Neural cell (in vitro differentiated cells): Measurements from ENCODE around the gene SAC3D1. TPM values are rescaled to one million over a fixed set of nuclear protein-coding genes. Genes with fewer than 3 reads are reported as not detected.

Source experiments
- H2AFZ ChIP-seq: fragments of 200-600, 300-800 bp; sonication (generic), shearing (Covaris generic); 2 replicates; pipeline ENCODE4 v1.6.0; 2014; ENCODE audit warnings: low read depth, mild to moderate bottlenecking, antibody characterized with exemption, low read length, moderate library complexity
- H3F3A ChIP-seq: fragments of 200-600 bp; shearing (Covaris generic); 2 replicates; pipeline ENCODE4 v1.6.1; 2016; ENCODE audit warnings: mild to moderate bottlenecking, moderate library complexity, mixed read lengths, antibody characterized with exemption, low read length; ENCODE audit not compliant: insufficient read depth, poor library complexity, severe bottlenecking
- H3K27ac ChIP-seq: fragments of 200-600, 300-800 bp; sonication (generic), shearing (Covaris generic); 2 replicates; pipeline ENCODE4 v1.5.1; 2014; ENCODE audit warnings: mild to moderate bottlenecking, low read length, moderate library complexity
- H3K27me3 ChIP-seq: fragments of 300-800, 200-600 bp; sonication (generic), shearing (Covaris generic); 2 replicates; pipeline ENCODE4 v1.6.0; 2014; ENCODE audit warnings: mild to moderate bottlenecking, low read depth, low read length, moderate library complexity; ENCODE audit not compliant: insufficient read depth
- H3K36me3 ChIP-seq: fragments of 300-800, 200-600 bp; sonication (generic), shearing (Covaris generic); 2 replicates; pipeline ENCODE4 v1.5.1; 2014; ENCODE audit warnings: mild to moderate bottlenecking, antibody characterized with exemption, low read length, moderate library complexity; ENCODE audit not compliant: insufficient read depth
- H3K4me2 ChIP-seq: fragments of 300-800, 200-600 bp; sonication (generic), shearing (Covaris generic); 2 replicates; pipeline ENCODE4 v1.6.0; 2014; ENCODE audit warnings: mild to moderate bottlenecking, low read length
- H3K4me3 ChIP-seq: fragments of 300-800, 200-600 bp; sonication (generic), shearing (Covaris generic); 2 replicates; pipeline ENCODE4 v1.5.1; 2014; ENCODE audit warnings: mild to moderate bottlenecking, low read length, moderate library complexity
- H3K79me2 ChIP-seq: fragments of 200-600 bp; shearing (Covaris generic); replicated peaks from 2 replicates; pipeline ENCODE4 v1.6.0; 2014; ENCODE audit warnings: mild to moderate bottlenecking, low read length, moderate library complexity; ENCODE audit not compliant: insufficient read depth
- H3K9ac ChIP-seq: fragments of 300-800, 200-600 bp; sonication (generic), shearing (Covaris generic); 2 replicates; pipeline ENCODE4 v1.6.1; 2016; ENCODE audit warnings: mild to moderate bottlenecking, low read length, mixed read lengths
- H3K9me2 ChIP-seq: fragments of 200-600 bp; shearing (Covaris generic); 2 replicates; pipeline ENCODE4 v1.6.1; 2016; ENCODE audit warnings: mild to moderate bottlenecking, low read length, mixed read lengths; ENCODE audit not compliant: insufficient read depth
- H3K9me3 ChIP-seq: fragments of 200-600, 300-800 bp; sonication (generic), shearing (Covaris generic); 2 replicates; pipeline ENCODE4 v1.6.1; 2016; ENCODE audit warnings: mild to moderate bottlenecking, mixed run types, low read length, moderate library complexity, mixed read lengths
- H4K20me1 ChIP-seq: fragments of 200-600 bp; shearing (Covaris generic); 2 replicates; pipeline ENCODE4 v1.6.1; 2016; ENCODE audit warnings: mild to moderate bottlenecking, mixed run types; ENCODE audit not compliant: insufficient read depth
- EP300 ChIP-seq: fragments of 450-650 bp; conservative IDR thresholded peaks from 2 replicates; pipeline ENCODE4 v1.6.1; 2014; ENCODE audit warnings: antibody characterized with exemption, mild to moderate bottlenecking, moderate library complexity; ENCODE audit not compliant: poor library complexity, severe bottlenecking
- EZH2 ChIP-seq: fragments of 200-600, 300-800 bp; shearing (Covaris generic), sonication (generic); IDR thresholded peaks from 2 replicates; pipeline ENCODE4 v1.6.1; 2014; ENCODE audit warnings: antibody characterized with exemption, low read length, borderline replicate concordance, mild to moderate bottlenecking; ENCODE audit not compliant: insufficient read depth, poor library complexity, severe bottlenecking
- MXI1 ChIP-seq: fragments of 450-650 bp; conservative IDR thresholded peaks from 2 replicates; pipeline ENCODE4 v1.6.1; 2014; ENCODE audit warnings: antibody characterized with exemption, mild to moderate bottlenecking; ENCODE audit not compliant: poor library complexity, severe bottlenecking
- POLR2AphosphoS5 ChIP-seq: IDR thresholded peaks from 2 replicates; pipeline ENCODE4 v1.6.1; 2012
- RAD21 ChIP-seq: fragments of 450-650 bp; conservative IDR thresholded peaks from 2 replicates; pipeline ENCODE4 v1.6.1; 2014; ENCODE audit warnings: antibody characterized with exemption, mild to moderate bottlenecking, moderate library complexity
- REST ChIP-seq: IDR thresholded peaks from 2 replicates; pipeline ENCODE4 v1.6.1; 2012; ENCODE audit warnings: borderline replicate concordance
- SMC3 ChIP-seq: fragments of 450-650 bp; conservative IDR thresholded peaks from 2 replicates; pipeline ENCODE4 v1.6.1; 2014; ENCODE audit warnings: antibody characterized with exemption, mild to moderate bottlenecking, moderate library complexity; ENCODE audit not compliant: poor library complexity
- TAF1 ChIP-seq: IDR thresholded peaks from 2 replicates; pipeline ENCODE4 v1.6.1; 2012; ENCODE audit warnings: low read depth
- polyA plus RNA-seq: library from polyadenylated mRNA; depleted of rRNA; stranded (reverse); fragments of >200 nt; gene quantifications from 2 replicates; pipeline ENCODE4 v1.2.3, GENCODE V29; 2014
- TF ChIP-seq, protein P1 (sequence below): fragments of 450-650 bp; IDR thresholded peaks from 2 replicates; pipeline ENCODE4 v1.5.1; 2014; ENCODE audit warnings: antibody characterized with exemption, mild to moderate bottlenecking, moderate library complexity; ENCODE audit not compliant: poor library complexity, severe bottlenecking

SAC3D1 gene
- polyA plus RNA-seq, 1 donor from 2014 or later: 23.5 TPM

DNA sequence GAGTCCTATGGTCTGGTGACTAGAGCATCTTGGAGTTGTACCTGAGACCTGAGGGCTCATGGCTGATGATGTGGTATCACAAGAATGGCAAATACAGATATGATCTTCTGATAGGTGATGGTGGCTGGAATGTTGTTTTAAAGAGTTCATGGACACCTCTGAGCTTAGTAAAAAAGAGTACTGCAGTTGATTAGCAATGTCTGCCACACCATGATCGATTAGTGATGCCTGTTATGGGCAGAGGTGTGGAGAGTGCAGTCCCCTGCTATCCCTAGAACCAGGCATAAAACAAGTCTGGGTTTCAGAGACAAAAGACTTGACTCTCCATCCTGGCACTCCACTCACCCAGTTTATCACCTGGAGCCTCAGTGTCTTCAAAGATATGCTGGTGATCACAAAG, 42.9 kb upstream of the SAC3D1 start:
- H3K79me2 ChIP-seq: no peaks in the 10 kb centered on the region
- no peaks in the 10 kb centered on the region for H4K20me1 ChIP-seq
- H3K27me3 ChIP-seq: no peaks in the 10 kb centered on the region
- H3K9ac ChIP-seq: no peak overlapping the region
- no peak overlapping the region for H3K4me3 ChIP-seq
- no peak overlapping the region for H3K27ac ChIP-seq
- H3K36me3 ChIP-seq: no peaks in the 10 kb centered on the region
- H3F3A ChIP-seq: no peaks in the 10 kb centered on the region
- H3K9me3 ChIP-seq: no peaks in the 10 kb centered on the region
- H2AFZ ChIP-seq: no peak overlapping the region
- no peak overlapping the region for H3K4me2 ChIP-seq
- H3K9me2 ChIP-seq: no peaks in the 10 kb centered on the region
- no peak for TF ChIP-seq EZH2
- TF ChIP-seq MXI1: no peak
- TF ChIP-seq RAD21: no peak
- TF ChIP-seq TAF1: no peak
- no peak for TF ChIP-seq POLR2AphosphoS5

DNA sequence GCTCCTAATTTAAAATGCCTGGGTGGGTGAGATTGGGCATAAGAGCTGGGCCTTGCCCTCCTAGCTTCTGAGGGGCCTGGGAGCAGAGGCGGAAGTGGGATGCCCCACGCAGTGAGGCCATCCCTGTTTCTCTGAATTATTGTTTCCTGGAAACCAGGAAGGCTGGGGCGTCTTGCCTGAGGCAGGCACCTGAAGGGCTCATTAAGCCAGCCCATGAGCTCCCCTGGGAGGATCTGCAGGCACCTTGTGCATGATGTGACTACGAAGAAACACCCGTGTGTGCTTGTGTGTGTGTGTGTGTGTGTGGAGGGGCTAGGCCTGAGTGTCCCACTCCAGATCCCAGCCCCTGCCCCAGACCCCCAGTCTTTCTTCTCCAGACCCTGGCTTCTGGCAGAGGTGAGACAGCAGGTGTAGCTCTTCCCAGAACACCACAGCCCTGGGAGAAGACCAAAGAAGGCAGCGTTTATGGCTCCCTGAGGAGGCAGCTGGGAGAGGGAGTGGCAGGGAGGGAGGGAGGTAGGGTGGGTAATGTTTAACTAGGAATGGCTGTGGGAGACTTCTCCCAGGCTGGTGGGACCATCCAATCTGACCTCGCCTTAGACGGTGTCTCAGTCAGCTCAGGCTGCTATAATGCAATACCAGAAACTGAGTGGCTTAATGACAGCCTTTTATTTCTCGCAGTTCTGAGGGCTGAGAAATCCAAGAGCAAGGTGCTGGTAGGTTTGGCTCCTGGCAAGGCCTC, 42.1 kb upstream of the SAC3D1 start:
- Histone ChIP-seq H3K27me3 (no peaks in the 10 kb centered on the region), H3K9me2 (no peaks in the 10 kb centered on the region), H3F3A (no peaks in the 10 kb centered on the region), H4K20me1 (no peaks in the 10 kb centered on the region), H2AFZ (no peak overlapping the region), H3K79me2 (no peaks in the 10 kb centered on the region), H3K27ac (no peak overlapping the region), H3K9me3 (no peaks in the 10 kb centered on the region), H3K9ac (no peak overlapping the region), H3K4me2 (no peak overlapping the region), H3K36me3 (no peaks in the 10 kb centered on the region), H3K4me3 (no peak overlapping the region)
- TF ChIP-seq MXI1 (no peak), REST (no peak), SMC3 (no peak), POLR2AphosphoS5 (no peak), EP300 (no peak), EZH2 (no peak), TAF1 (no peak), RAD21 (no peak)
- TF ChIP-seq, protein P1, sequence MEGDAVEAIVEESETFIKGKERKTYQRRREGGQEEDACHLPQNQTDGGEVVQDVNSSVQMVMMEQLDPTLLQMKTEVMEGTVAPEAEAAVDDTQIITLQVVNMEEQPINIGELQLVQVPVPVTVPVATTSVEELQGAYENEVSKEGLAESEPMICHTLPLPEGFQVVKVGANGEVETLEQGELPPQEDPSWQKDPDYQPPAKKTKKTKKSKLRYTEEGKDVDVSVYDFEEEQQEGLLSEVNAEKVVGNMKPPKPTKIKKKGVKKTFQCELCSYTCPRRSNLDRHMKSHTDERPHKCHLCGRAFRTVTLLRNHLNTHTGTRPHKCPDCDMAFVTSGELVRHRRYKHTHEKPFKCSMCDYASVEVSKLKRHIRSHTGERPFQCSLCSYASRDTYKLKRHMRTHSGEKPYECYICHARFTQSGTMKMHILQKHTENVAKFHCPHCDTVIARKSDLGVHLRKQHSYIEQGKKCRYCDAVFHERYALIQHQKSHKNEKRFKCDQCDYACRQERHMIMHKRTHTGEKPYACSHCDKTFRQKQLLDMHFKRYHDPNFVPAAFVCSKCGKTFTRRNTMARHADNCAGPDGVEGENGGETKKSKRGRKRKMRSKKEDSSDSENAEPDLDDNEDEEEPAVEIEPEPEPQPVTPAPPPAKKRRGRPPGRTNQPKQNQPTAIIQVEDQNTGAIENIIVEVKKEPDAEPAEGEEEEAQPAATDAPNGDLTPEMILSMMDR: no peak
